HepG2 (cell line): ENCODE data around the gene ACOT13. TPM values are rescaled to one million over a fixed set of nuclear protein-coding genes. Genes with fewer than 3 reads are reported as not detected.

Experiments
- ATAC-seq: fragments of 200-7000 bp; cut with Tn5 transposase; 3 replicates; pipeline ENCODE4 v1.9.1; 2020; ENCODE audit warnings: mild to moderate bottlenecking, moderate library complexity
- BruUV-seq: library from RNA; stranded (reverse); fragments of 400-500 nt; replicated peaks from 2 replicates; lab custom pipeline; 2021; lab: Mats Ljungman, UMichigan
- CTCF ChIA-PET: fragments of 300-600 bp; formaldehyde crosslinking; extraction: SDS; loops from one replicate; lab custom pipeline; 2021; ENCODE audit warnings: low total read pairs, inconsistent platforms, low intra/inter-chr PET ratio; lab: Yijun Ruan, JAX
- POLR2A ChIA-PET: fragments of 350-600 bp; sonication (Branson Sonifier 250); formaldehyde crosslinking; loops from one replicate; lab custom pipeline; 2020; ENCODE audit warnings: antibody characterized with exemption, inconsistent platforms; lab: Yijun Ruan, JAX
- DNase-seq: peaks from one replicate; pipeline ENCODE4 v3.0.0-alpha.2; 2015; ENCODE audit warnings: low spot score
- FAIRE-seq: peaks from 3 replicates; lab custom pipeline; 2011; peaks lifted over from hg19 to GRCh38; lab: Jason Lieb, UNC
- H2AFZ ChIP-seq: one replicate; pipeline ENCODE4 v1.6.1; 2011; ENCODE audit warnings: low read length, inconsistent platforms
- H3K27ac ChIP-seq: fragments of 300-600 bp; 3 replicates; pipeline ENCODE4 v1.8.0; 2011; ENCODE audit warnings: mixed run types, mild to moderate bottlenecking, mixed read lengths, low read length, inconsistent platforms; ENCODE audit not compliant: insufficient read depth; ENCODE audit errors: extremely low read length
- H3K27me3 ChIP-seq, 2 experiments: fragments of 200-600 bp in 1 of 2; 2 replicates in 1 of 2; 3 replicates in 1 of 2; pipeline versions ENCODE4 v1.6.0 to v1.8.0; 2011; ENCODE audit warnings: low read length in 2 of 2, mild to moderate bottlenecking in 2 of 2, moderate library complexity in 2 of 2, inconsistent platforms in 1 of 2; ENCODE audit not compliant: insufficient read depth in 2 of 2, control insufficient read depth in 1 of 2
- H3K36me3 ChIP-seq, 2 experiments: fragments of 200-600 bp in 1 of 2; replicated peaks in 1 of 2; 2 replicates in 1 of 2; 3 replicates in 1 of 2; pipeline versions ENCODE4 v1.5.1 to v1.8.0; 2011; ENCODE audit warnings: low read length in 2 of 2, inconsistent platforms in 1 of 2; ENCODE audit not compliant: insufficient read depth in 2 of 2, control insufficient read depth in 1 of 2
- H3K4me1 ChIP-seq: 2 replicates; pipeline ENCODE4 v1.5.1; 2012; ENCODE audit warnings: low read length, inconsistent platforms; ENCODE audit not compliant: insufficient read depth
- H3K4me2 ChIP-seq: 2 replicates; pipeline ENCODE4 v1.6.0; 2011; ENCODE audit warnings: low read depth, low read length, inconsistent platforms
- H3K4me3 ChIP-seq, 3 experiments: fragments of 200-600 bp in 1 of 3; sonication (generic), shearing (Covaris generic) in 1 of 3; replicated peaks in 1 of 3; 2 replicates each; pipeline ENCODE4 v1.5.1; 2011 to 2016; ENCODE audit warnings: low read length in 3 of 3, inconsistent platforms in 2 of 3, low read depth in 2 of 3, mild to moderate bottlenecking in 2 of 3, control low read depth in 1 of 3, mixed read lengths in 1 of 3; ENCODE audit not compliant: insufficient read depth in 1 of 3
- H3K79me2 ChIP-seq: one replicate; pipeline ENCODE4 v1.6.1; 2011; ENCODE audit warnings: low read length, inconsistent platforms; ENCODE audit not compliant: insufficient read depth
- H3K9ac ChIP-seq: 2 replicates; pipeline ENCODE4 v1.6.0; 2011; ENCODE audit warnings: mild to moderate bottlenecking, low read depth, low read length, inconsistent platforms; ENCODE audit not compliant: insufficient read depth
- H3K9me3 ChIP-seq: 2 replicates; pipeline ENCODE4 v1.5.1; 2012; ENCODE audit warnings: mild to moderate bottlenecking, low read length
- H4K20me1 ChIP-seq: 2 replicates; pipeline ENCODE4 v1.6.0; 2011; ENCODE audit warnings: inconsistent platforms, mild to moderate bottlenecking, low read length, moderate library complexity; ENCODE audit not compliant: insufficient read depth
- HDAC2 ChIP-seq: sonication (generic); formaldehyde crosslinking; IDR thresholded peaks from 2 replicates; pipeline ENCODE4 v1.4.0; 2020; ENCODE audit warnings: missing genetic modification reagents
- ISX ChIP-seq: sonication (generic); formaldehyde crosslinking; conservative IDR thresholded peaks from 2 replicates; pipeline ENCODE4 v1.5.0; 2020; ENCODE audit warnings: missing genetic modification reagents
- MXI1 ChIP-seq: IDR thresholded peaks from 3 replicates; pipeline ENCODE4 v1.6.1; 2012; ENCODE audit warnings: low read depth, low read length, inconsistent platforms, borderline replicate concordance
- NFKB2 ChIP-seq: sonication (generic); formaldehyde crosslinking; IDR thresholded peaks from 2 replicates; pipeline ENCODE4 v1.4.0; 2020; ENCODE audit warnings: missing genetic modification reagents, borderline replicate concordance
- SIN3B ChIP-seq: fragments of 150-350 bp; IDR thresholded peaks from 2 replicates; pipeline ENCODE4 v1.6.1; 2014; ENCODE audit warnings: low read length
- SOX13 ChIP-seq, 3 experiments: fragments of 450-650 bp in 1 of 3; sonication (generic) in 1 of 3; formaldehyde crosslinking in 1 of 3; IDR thresholded peaks in 2 of 3; conservative IDR thresholded peaks in 1 of 3; 2 replicates each; pipeline versions ENCODE4 v1.5.0 to v1.6.1; 2016 to 2020; ENCODE audit warnings: antibody characterized with exemption in 1 of 3, mild to moderate bottlenecking in 1 of 3, missing compliant biosample characterization in 1 of 3, missing genetic modification reagents in 1 of 3, moderate library complexity in 1 of 3
- WGBS: methylation state at CpG from one replicate; pipeline ENCODE4 v1.1.6; 2017; ENCODE audit warnings: low lambda C conversion rate; 5-methylcytosine and 5-hydroxymethylcytosine counted together
- in situ Hi-C: cut with HindIII; loops from 2 replicates; pipeline ENCODE4 v1.10.0; 2017; ENCODE audit warnings: low pct_unique_long_range_greater_than_20kb; ENCODE audit not compliant: extremely low pct_ligation_motif_present
- intact Hi-C: fragments of 100-400 bp; cut with micrococcal nuclease; formaldehyde crosslinking; loops from one replicate; pipeline ENCODE4 v1.10.0; 2022; ENCODE audit not compliant: unreplicated experiment
- polyA plus RNA-seq, 8 experiments: library from polyadenylated mRNA; depleted of rRNA in 3 of 8; stranded (reverse) in 7 of 8; unstranded in 1 of 8; fragments of >200 nt; fragmentation: Illumina TruSeq in 4 of 8; extraction: Trizol in 4 of 8; gene quantifications; 2 replicates each; pipeline versions ENCODE4 v1.2.1 to v1.2.3, GENCODE V29; 2011 to 2016; ENCODE audit warnings: low read depth in 4 of 8, missing spikeins in 1 of 8, mixed read lengths in 1 of 8; ENCODE audit not compliant: insufficient read depth in 1 of 8
- total RNA-seq, 5 experiments: library from RNA; depleted of rRNA; stranded (reverse); fragments of >200 nt; fragmentation: Illumina TruSeq; extraction: Trizol; gene quantifications; 2 replicates each; pipeline ENCODE4 v1.2.3, GENCODE V29; 2016; ENCODE audit warnings: low read depth in 1 of 5

ACOT13 gene
- total and polyA plus RNA-seq, 2 of the 13 experiments (the other 11 are each of a cell fraction or from before 2014, with no cell fraction given): 31.5 to 45.1 TPM

GRCh38 chr6:24699521-24700359 lies 32.9 kb downstream of the ACOT13 start:
- no peak overlapping the region for H3K4me3 ChIP-seq
- no peak overlapping the region for H3K27ac ChIP-seq
- TF ChIP-seq ISX (CRISPR knock-in tag): 0 out of 2 replicates have a peak, but pooled peaks have one; percentile 27
- TF ChIP-seq HDAC2: no peak
- no peak for TF ChIP-seq MXI1
- no peak for TF ChIP-seq SOX13 (IDR thresholded peaks at IDR 0.05)
- 0 out of 4 replicates have a peak, but pooled peaks of 1 of the 2 experiments have one; percentile 6 for TF ChIP-seq SOX13 (CRISPR knock-in tag; conservative IDR thresholded peaks at IDR 0.05 in 1 of 2, IDR thresholded peaks at IDR 0.05 in 1 of 2)
- TF ChIP-seq SIN3B: no peak
- TF ChIP-seq NFKB2: no peak
- BruUV-seq: no TSS peak
- ChIA-PET POLR2A (interaction anchor here (1.0 kb wide), 1 partner anchor 22 kb away, joined by 3 read pairs; no protein-coding TSS in a partner anchor), CTCF (no interaction called here)
- no peaks in the 10 kb centered on the region for H3K79me2 ChIP-seq
- peaks cover 0 to 16% of the 10 kb centered on the region in 2 experiments; a peak in 4 of 5 replicates for H3K36me3 ChIP-seq
- H2AFZ ChIP-seq: no peak overlapping the region
- no peak for FAIRE-seq
- ATAC-seq: peak; percentile 5; the same call in 1 of the 3 replicates
- intact Hi-C loops (loop anchor here (10.0 kb wide), 3 partner anchors 175 to 375 kb away; partner anchors contain the start of gene ALDH5A1), in situ Hi-C loops (loop anchor here (5.0 to 10.0 kb wide), 2 partner anchors 117 to 265 kb away; no protein-coding TSS in a partner anchor)
- peak; percentile 21 for DNase-seq
- H3K9ac ChIP-seq: no peak overlapping the region
- H3K27me3 ChIP-seq: no peaks in the 10 kb centered on the region
- 67% methylated on average over 3 of the region's 3 CpGs for WGBS
- no peak overlapping the region for H3K4me2 ChIP-seq
- no peaks in the 10 kb centered on the region for H4K20me1 ChIP-seq
- peaks cover 12% of the 10 kb centered on the region for H3K4me1 ChIP-seq
- H3K9me3 ChIP-seq: no peaks in the 10 kb centered on the region
